ENCODE measurements around the gene SLC16A12. TPM values are rescaled to one million over a fixed set of nuclear protein-coding genes. Genes with fewer than 3 reads are reported as not detected.
A peak's percentile ranks its signal among the peaks of the same experiment; 100 is the strongest.

The SLC16A12 gene
- total RNA-seq, 1 donor from 2014 or later: 2.6 TPM

- H3K9me3 Mint-ChIP-seq (ENCODE audit: low read depth): no peaks in the 10 kb centered on the region
- DNase-seq (ENCODE audit: low spot score): no peak
- no peak overlapping the region for H3K4me3 Mint-ChIP-seq (ENCODE audit: unreplicated experiment)
- H3K36me3 Mint-ChIP-seq (ENCODE audit: low read depth): no peaks in the 10 kb centered on the region
- TF ChIP-seq CTCF (IDR thresholded peaks at IDR 0.05): no peak
- H3K4me1 Mint-ChIP-seq (ENCODE audit: low read depth): peaks cover 45% of the 10 kb centered on the region
- H3K27ac Mint-ChIP-seq (ENCODE audit: unreplicated experiment): peak overlapping the region; percentile 14
- H3K27me3 Mint-ChIP-seq (ENCODE audit: low read depth): no peaks in the 10 kb centered on the region
Measured at GRCh38 chr10:89521368-89521767, 14.0 kb downstream of the SLC16A12 start.

- H3K4me3 Mint-ChIP-seq (ENCODE audit: unreplicated experiment): no peak overlapping the region
- peaks cover 52% of the 10 kb centered on the region for H3K4me1 Mint-ChIP-seq (ENCODE audit: low read depth)
- no peak for DNase-seq (ENCODE audit: low spot score)
- no peaks in the 10 kb centered on the region for H3K36me3 Mint-ChIP-seq (ENCODE audit: low read depth)
- TF ChIP-seq CTCF (IDR thresholded peaks at IDR 0.05): no peak
- H3K27me3 Mint-ChIP-seq (ENCODE audit: low read depth): no peaks in the 10 kb centered on the region
- peak overlapping the region; percentile 14 for H3K27ac Mint-ChIP-seq (ENCODE audit: unreplicated experiment)
- no peaks in the 10 kb centered on the region for H3K9me3 Mint-ChIP-seq (ENCODE audit: low read depth)
Measured at GRCh38 chr10:89520706-89521105, 14.7 kb downstream of the SLC16A12 start.

- Mint-ChIP-seq H3K9me3 (ENCODE audit: low read depth) (no peaks in the 10 kb centered on the region), H3K4me3 (ENCODE audit: unreplicated experiment) (no peak overlapping the region), H3K36me3 (ENCODE audit: low read depth) (no peaks in the 10 kb centered on the region), H3K27ac (ENCODE audit: unreplicated experiment) (peak overlapping the region; percentile 98), H3K4me1 (ENCODE audit: low read depth) (peaks cover 67% of the 10 kb centered on the region), H3K27me3 (ENCODE audit: low read depth) (no peaks in the 10 kb centered on the region)
- no peak for DNase-seq (ENCODE audit: low spot score)
- no peak for TF ChIP-seq CTCF (IDR thresholded peaks at IDR 0.05)
Measured at GRCh38 chr10:89518876-89519842, 16.2 kb downstream of the SLC16A12 start.

GRCh38 chr10:89518108-89518507 lies 17.3 kb downstream of the SLC16A12 start:
- TF ChIP-seq CTCF (IDR thresholded peaks at IDR 0.05): no peak
- Mint-ChIP-seq H3K27ac (ENCODE audit: unreplicated experiment) (peak overlapping the region; percentile 98), H3K9me3 (ENCODE audit: low read depth) (no peaks in the 10 kb centered on the region), H3K4me3 (ENCODE audit: unreplicated experiment) (no peak overlapping the region), H3K4me1 (ENCODE audit: low read depth) (peaks cover 73% of the 10 kb centered on the region), H3K27me3 (ENCODE audit: low read depth) (no peaks in the 10 kb centered on the region), H3K36me3 (ENCODE audit: low read depth) (no peaks in the 10 kb centered on the region)
- no peak for DNase-seq (ENCODE audit: low spot score)

- Mint-ChIP-seq H3K9me3 (ENCODE audit: low read depth) (no peaks in the 10 kb centered on the region), H3K4me1 (ENCODE audit: low read depth) (peaks cover 72% of the 10 kb centered on the region), H3K27ac (ENCODE audit: unreplicated experiment) (peak overlapping the region; percentile 98), H3K4me3 (ENCODE audit: unreplicated experiment) (peak overlapping the region; percentile 60), H3K36me3 (ENCODE audit: low read depth) (no peaks in the 10 kb centered on the region), H3K27me3 (ENCODE audit: low read depth) (no peaks in the 10 kb centered on the region)
- no peak for DNase-seq (ENCODE audit: low spot score)
- no peak for TF ChIP-seq CTCF (IDR thresholded peaks at IDR 0.05)
Measured at GRCh38 chr10:89516149-89516832, 19.1 kb downstream of the SLC16A12 start.
